ENCODE data around the gene UBE4B.
"Not testable (repeated sequence)": the region's sequence is repeated elsewhere in the genome, so short reads cannot be mapped to it uniquely, and the experiment has no call there.

UBE4B gene

GRCh38 chr1:10170239-10170574 is 137.4 kb downstream of the UBE4B start:
- no peak for DNase-seq (ENCODE audit: low read depth in 2 of 2, low spot score in 1 of 2)

GRCh38 chr1:10171105-10171767 is 138.5 kb downstream of the UBE4B start:
- DNase-seq (ENCODE audit: low read depth in 2 of 2, low spot score in 1 of 2) = no peak

DNA sequence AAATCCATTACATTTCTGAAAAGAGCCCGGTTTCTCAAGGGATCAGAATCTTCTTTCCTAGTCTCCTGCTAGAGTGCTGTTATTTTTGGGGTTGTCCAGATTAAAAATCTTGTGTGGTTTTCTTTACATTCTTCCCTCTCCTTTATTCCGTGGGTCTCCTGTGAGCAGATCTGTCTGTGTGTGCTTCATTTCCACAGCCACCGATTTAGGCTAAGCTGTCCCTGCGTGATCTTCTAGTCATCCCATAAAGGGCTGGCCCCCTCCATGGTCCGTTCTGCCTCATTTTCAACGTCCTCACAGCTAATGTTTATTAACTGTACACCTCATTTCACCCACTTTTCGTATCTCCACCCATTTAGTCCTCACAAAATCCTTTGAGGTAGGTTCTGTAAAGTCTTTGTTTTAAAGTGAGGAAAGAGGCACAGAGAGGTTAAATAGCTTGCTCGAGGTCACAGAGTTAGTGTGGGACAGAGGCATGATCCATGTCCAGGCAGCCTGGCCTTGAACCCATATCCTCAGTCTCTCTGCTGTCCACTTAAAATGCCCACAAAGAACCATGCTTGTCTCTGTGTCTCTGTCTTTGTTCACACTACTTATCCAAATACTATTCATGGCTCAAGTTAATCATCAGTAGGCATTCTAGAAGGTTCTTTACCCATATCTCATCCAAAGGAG is 139.4 kb downstream of the UBE4B start:
- DNase-seq (ENCODE audit: low read depth in 2 of 2, low spot score in 1 of 2) = no peak

DNA sequence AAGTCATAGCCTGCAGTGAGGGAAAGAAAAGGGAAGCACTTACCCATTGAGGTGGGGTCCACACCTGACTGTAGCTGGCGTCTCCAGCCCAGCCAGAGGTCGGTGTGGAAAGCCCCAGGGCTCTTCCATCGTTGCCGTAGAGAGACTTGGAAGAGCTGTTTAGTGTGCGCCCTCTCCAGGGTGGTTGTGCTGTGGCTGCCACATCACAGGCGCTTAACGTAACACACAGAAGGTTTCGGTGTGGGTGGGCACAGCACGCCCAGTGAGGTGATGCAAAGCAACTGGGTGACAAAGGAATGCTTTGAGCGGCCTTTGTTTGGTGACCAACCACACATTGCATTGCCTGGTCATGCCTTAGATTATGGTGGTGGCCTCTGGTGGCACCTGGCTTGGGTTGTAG is 140.8 kb downstream of the UBE4B start:
- DNase-seq (ENCODE audit: low read depth in 2 of 2, low spot score in 1 of 2) = no peak

- no peak for DNase-seq (ENCODE audit: low read depth in 2 of 2, low spot score in 1 of 2)
Measured at GRCh38 chr1:10177876-10178275, 145.1 kb downstream of the UBE4B start.

GRCh38 chr1:10178597-10179405 is 146.0 kb downstream of the UBE4B start:
- no peak for DNase-seq (ENCODE audit: low read depth in 2 of 2, low spot score in 1 of 2)

DNA sequence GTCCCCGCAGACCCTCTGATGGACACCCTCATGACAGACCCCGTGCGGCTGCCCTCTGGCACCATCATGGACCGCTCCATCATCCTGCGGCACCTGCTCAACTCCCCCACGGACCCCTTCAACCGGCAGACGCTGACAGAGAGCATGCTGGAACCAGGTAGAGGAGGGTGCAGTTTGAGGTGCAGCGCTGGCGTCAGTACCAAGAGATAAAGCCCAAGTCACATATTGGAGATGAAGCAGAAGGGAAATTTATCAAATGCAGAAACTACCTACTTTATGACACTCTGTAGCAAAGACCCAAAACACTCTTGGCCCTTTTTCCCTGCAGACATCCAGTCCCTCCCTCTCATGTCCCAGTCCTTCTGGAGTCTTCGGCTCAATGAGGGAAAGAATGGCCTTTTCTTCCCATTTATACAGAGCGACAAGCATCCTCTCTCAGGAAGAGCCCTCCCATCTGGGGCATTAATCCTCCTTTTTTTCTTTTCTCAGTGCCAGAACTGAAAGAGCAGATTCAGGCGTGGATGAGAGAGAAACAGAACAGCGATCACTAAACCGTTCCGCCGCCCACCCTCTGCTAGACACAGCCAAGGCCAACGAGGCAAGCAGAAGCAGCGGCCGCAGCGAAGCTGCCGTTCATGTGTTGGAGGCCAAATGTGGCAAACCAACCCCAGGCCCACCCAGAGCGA is 146.8 kb downstream of the UBE4B start:
- no peak for DNase-seq (ENCODE audit: low read depth in 2 of 2, low spot score in 1 of 2)

GRCh38 chr1:10181154-10181553 is 148.4 kb downstream of the UBE4B start:
- no peak for DNase-seq (ENCODE audit: low read depth in 2 of 2, low spot score in 1 of 2)

GRCh38 chr1:10185759-10186158 is 153.0 kb downstream of the UBE4B start:
- no peak for DNase-seq (ENCODE audit: low read depth in 2 of 2, low spot score in 1 of 2)

GRCh38 chr1:10186331-10187025 is 153.7 kb downstream of the UBE4B start:
- DNase-seq (ENCODE audit: low read depth in 2 of 2, low spot score in 1 of 2) = no peak

- no peak for DNase-seq (ENCODE audit: low read depth in 2 of 2, low spot score in 1 of 2)
Measured at GRCh38 chr1:10187026-10187334, 154.2 kb downstream of the UBE4B start.

DNA sequence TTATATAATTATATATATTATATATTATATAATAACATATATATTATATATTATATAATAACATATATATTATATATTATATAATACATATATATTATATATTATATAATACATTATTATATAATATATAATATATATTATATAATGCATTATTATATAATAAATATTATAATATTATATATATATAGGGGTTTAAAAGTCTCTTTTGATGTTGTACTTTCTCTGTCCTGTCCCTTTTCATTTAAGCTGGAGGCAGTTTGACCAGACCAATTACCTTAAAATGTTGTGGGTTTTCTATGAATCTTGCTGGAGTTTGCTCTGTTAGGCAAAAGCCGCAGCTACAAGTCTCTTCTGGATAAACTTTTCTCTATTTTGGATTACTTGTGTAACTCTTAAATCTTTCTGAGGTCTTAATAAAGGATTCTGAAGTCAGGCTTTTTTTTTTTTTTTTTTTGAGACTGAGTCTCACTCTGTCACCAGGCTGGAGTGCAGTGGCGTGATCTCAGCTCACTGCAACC is 155.4 kb downstream of the UBE4B start:
- DNase-seq (ENCODE audit: low read depth in 2 of 2, low spot score in 1 of 2) = no peak

DNA sequence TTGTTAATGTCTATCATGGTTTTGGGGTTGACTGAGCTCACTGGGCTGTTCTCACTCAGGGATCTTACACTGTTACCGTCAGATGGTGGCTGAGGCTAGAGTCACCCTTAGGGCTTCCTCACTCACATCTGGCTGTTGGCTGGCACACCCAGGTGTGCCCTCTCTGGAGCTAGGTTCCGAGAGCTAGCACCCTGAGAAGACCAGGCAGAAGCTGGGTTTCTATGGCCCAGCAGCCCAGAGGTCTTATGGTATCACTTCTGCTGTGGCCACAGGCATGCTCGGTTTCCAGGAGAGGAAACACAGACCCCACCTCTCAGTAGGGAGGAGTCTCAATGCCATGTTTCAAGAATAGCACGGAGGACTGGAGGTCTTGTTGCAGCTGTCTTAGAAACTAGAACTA is 156.9 kb downstream of the UBE4B start:
- no peak for DNase-seq (ENCODE audit: low read depth in 2 of 2, low spot score in 1 of 2)

GRCh38 chr1:10192263-10192662 is 159.5 kb downstream of the UBE4B start:
- no peak for DNase-seq (ENCODE audit: low read depth in 2 of 2, low spot score in 1 of 2)

DNA sequence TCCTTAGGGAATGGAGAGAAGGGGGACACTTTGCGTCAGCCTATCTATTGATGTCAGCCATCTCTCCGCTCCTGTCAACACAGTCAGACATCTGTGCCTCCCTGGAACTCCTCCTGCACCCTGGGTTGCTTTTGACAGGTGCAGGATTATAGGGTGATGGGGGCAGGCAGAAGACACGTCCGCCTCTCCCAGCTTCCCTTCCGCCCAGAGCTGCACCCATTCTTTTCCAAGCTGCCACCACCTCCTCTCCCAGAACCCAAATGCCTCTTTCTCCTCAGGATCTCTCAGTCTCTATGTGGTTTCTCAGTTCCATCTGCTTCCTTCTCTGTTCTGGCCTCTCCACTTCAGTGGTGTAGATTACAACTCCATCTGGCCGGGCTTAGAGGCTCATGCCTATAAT is 160.5 kb downstream of the UBE4B start:
- DNase-seq (ENCODE audit: low read depth in 2 of 2, low spot score in 1 of 2) = no peak

DNA sequence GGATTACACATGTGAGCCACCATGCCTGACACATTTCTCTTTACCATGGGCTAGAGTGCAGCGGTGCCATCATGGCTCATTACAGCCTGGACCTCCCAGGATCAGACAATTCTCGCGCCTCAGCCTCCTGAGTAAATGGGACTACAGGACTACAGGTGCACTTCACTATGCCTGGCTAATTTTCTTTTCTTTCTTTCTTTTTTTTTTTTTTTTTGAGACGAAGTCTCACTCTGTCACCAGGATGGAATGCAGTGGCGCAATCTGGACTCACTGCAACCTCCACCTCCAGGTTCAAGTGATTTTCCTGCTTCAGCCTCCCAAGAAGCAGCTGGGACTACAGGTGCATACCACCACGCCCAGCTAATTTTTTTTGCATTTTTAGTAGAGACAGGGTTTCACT is 162.8 kb downstream of the UBE4B start:
- no peak for DNase-seq (ENCODE audit: low read depth in 2 of 2, low spot score in 1 of 2)

DNA sequence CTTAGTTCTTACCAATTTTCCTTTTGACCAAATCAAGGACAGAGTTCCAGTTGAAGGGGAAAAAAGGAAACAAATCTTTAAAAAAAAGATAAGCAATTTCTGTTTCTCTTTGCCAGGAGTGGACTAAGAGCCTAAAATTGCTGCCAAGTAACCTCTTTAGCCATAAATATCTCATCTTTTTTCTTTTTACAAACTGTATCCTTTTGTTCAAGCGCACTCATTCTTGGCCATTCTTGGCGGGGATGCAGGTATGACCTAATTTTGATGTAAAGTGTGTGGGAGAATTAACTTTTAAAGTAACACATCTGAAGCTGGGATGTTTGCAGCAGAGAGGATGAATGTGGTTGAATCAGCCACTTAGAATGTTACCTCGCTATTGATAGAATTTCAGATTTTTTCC is 164.2 kb downstream of the UBE4B start:
- DNase-seq (ENCODE audit: low read depth in 2 of 2, low spot score in 1 of 2) = no peak

- no peak for DNase-seq (ENCODE audit: low read depth in 2 of 2, low spot score in 1 of 2)
Measured at GRCh38 chr1:10200620-10201019, 167.9 kb downstream of the UBE4B start.

- DNase-seq (ENCODE audit: low read depth in 2 of 2, low spot score in 1 of 2) = no peak
Measured at GRCh38 chr1:10204003-10204642, 171.4 kb downstream of the UBE4B start.

GRCh38 chr1:10205206-10205605 is 172.4 kb downstream of the UBE4B start:
- DNase-seq (ENCODE audit: low read depth in 2 of 2, low spot score in 1 of 2) = not testable (repeated sequence)

- no peak for DNase-seq (ENCODE audit: low read depth in 2 of 2, low spot score in 1 of 2)
Measured at GRCh38 chr1:10207810-10208209, 175.1 kb downstream of the UBE4B start.
